HK-2 (cell line): Measurements from ENCODE around the gene CRYBA2.

Source experiments
- DNase-seq: peaks from one replicate; pipeline ENCODE4 v3.0.0-alpha.2; 2018; ENCODE audit not compliant: unreplicated experiment

The CRYBA2 gene

DNA sequence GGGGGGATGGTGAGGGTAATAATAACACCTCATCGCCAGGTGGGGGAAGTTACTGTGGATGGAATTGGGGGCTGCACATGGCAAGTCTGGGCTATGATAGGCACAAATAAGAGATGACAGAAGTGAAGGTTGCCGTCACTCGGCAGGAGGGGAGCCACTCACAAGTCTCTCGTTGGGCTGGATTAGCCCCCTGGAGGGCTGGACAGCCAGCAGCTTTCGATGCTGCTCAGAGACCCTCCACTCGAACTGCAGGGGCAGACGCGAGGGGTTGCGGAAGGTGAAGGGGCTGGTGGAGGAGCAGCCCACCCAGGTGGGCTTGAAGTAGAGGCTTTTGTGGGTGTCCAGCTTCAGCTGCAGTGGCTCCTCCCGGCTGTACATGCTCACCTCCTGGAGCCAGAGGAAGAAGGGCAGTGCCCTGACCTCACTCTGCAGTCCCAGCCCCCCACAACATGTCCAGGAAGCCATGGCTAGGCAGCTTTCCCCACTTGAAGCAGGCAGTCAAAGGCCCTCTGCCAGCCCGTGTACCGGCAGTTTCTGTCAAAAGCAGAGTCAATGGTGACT, 29.9 kb upstream of the CRYBA2 start:
- no peak for DNase-seq

DNA sequence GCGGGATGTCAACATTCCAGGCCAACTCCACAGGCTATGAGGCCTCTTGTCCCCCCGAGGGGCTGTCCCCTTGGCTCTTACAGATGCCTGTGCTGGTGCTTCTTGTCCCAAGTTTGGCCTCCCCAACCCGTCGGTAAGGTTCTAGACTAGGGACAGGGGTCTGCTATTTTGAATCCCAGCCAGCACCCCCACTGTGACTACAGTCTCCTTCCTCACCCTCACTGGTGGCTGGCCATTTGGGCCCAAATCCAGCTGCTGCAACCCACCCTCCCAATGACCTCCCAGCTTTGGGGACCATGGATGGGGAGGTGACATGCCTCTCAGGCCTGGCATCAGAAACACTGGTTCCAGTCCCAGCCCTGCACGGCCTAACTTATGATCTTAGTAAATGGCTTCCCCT, 29.4 kb upstream of the CRYBA2 start:
- DNase-seq: no peak

DNA sequence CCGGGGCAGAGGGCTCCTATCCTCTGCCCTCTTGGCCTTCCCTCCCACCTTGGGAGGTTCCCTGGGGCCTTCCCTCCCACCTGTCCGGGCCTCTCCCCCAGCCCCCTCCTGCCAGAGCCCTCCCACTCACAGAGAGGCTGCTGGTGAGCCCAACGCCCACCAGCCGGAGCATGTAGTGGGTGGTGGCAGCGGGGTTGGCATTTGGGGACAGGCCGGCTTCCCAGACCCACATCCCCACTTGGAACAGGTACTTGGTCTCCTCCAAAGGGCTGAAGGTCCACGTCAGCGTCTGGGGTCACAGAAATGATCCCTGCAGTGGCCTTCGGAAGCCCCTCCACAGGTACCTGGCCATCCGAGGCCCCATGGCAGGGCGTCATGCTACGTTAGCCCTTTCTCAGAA, 28.8 kb upstream of the CRYBA2 start:
- DNase-seq: no peak

DNA sequence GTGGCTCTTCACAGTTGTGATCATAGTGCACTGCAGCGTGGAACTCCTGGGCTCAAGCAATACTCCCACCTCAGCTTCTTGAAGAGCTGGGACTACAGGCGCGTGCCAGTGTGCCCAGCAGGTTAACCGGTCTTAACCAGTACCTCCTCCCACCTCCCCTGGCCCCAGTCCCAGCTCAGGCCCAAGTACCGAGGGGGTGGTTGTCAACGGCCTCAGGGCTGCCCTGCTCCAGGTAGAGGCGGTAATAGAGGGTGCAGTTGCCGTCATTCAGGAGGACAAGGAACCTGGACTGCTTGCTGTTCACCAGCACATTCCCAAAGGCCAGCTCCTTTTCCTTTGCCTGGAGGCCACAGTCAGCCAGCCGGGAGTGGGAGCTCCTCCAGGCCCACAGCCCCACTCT, 28.4 kb upstream of the CRYBA2 start:
- no peak for DNase-seq

DNA sequence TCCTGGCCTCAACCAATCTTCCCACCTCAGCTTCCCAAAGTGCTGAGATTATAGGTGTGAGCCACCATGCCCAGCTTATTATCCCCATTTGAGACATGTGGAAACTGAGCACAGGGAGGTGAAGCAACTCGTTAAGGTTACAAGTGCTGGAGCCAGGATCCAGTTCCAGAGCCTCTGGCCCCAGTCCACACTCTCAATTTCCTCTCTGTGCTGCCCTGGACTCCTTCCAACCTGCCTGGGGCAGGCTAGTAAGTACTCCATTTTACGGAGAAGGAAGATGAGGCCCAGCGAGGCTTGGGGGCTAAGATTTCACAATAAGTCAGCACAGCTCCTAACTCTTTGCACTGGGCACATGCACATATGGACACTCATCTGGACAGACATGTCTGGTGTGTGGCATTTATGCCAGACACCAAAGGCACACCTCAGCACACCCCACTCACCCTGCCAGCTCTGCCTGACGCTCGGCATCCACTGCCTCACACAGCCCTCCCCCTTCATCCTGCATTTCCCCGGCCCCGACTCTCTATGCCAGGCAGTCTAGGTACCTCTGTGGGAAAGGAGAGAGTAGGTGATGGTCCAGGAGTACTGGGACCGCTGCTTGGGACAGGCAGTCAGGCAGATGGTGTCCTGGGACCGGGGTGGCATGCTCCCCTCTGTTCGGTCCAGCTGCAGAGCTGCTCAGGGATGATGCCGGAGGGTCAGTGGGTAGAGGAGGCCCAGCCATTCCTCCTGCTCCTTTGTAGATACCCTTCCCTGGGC, 27.6 kb upstream of the CRYBA2 start:
- no peak for DNase-seq

DNA sequence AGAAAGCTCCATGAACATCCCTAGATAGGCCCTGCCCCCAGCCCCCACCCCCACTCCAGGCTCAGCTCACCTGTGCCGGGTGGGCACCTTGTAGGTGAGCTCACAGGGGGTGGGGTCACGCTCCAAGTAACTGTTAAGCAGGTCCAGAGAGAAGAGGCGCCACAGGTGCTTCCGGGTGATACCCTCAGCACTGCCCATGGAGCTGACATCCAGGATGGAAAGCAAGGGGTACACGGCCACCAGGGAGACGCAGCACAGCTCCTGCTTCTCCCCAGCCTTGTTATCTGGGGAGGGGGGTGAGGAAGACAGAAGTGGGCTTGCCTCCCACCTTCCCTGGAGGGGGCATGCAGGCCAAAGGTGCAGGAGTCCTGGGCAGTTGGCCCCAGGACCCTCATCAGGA, 26.2 kb upstream of the CRYBA2 start:
- no peak for DNase-seq

DNA sequence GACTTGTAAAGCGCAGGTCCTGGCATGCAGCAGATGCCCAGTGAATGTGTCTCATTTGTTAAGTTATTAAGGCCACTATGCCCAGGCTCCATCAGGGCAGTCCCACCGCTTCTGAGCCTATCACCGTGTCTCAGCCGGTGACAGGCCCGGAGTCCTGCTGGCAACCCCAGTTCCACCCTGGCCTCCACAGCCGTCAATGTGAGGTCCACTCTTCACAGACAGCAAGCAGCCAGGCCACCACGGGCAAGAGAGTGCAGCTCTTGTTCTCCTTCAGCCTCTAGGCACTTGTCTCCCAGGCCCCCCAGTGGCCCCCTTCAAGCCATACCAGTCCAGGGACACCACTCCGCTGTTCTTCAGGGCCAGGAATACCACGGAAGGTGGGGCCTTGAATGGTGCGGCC, 25.5 kb upstream of the CRYBA2 start:
- DNase-seq: no peak

DNA sequence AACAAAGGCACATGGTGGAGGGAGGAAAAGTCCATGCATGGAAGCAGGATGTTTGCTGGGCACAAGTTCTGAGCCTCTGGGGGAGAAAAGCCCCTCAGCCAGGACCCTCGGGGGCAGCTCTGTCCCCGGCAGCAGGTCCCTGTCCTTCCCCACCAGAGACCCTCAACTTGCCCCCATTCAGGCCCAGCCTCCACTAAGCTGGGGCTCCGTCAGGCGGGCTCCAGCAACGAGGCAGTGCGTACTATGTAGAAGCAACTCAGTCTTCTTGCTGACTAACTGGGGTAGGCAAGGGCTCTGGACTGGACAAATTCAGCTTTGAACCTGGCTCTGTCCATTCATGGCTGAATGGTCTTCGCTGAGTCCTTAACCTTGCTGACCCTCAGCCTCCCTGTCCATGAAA, 25.1 kb upstream of the CRYBA2 start:
- no peak for DNase-seq

DNA sequence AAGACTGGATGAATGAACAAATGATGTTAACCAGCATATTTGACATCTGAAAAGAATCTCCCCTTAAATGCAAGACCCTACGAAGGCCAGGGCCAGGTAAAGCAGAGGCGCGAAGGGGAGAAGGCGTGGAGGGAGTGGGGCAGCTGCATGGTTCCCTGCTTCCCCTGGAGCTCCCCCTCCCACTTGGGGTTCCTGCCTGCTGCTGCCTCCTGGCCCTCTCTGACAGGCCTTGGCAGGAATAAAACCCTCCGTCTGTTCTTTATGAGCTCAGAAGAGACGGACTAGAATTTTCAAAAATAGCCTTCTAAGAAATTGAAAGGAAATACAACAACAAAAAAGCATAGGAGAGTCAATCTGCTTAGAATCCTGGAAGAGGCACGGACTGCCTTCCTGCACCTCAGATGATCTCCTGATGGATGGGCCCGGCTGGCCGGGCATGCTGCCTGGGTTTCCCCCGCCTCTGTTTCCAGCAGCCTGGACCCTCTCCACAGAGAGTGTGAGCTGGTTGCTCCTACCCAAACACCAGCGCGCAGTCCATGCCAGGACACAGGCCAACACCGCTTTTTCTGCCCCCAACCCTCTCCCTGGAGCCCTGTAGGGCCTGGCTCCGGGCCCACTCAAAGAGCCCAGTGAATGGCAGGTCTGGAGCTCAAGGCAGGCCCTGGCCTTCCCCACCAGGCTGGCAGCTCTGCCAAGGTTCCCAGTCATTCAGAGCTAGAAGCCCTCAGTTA, 24.1 kb upstream of the CRYBA2 start:
- DNase-seq: no peak

DNA sequence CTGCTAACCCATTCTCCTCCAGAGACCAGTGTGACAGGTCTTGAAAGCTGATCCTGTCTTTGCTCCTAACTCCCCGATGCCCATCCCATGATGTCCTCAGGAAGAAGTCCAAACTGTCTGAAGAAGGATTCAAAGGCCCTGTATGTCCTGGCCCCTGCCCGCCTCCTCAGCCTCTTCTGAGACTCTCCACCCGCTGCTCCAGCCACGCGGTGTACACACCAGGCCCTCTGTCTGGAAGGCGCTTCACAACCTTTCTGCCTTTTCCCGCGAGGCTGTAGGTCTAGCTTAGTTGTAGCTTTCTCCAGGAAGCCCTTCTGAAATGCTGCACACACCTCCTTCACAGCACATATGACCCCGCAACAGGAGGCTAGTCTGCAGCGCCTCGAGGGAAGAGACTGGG, 23.5 kb upstream of the CRYBA2 start:
- DNase-seq: no peak

DNA sequence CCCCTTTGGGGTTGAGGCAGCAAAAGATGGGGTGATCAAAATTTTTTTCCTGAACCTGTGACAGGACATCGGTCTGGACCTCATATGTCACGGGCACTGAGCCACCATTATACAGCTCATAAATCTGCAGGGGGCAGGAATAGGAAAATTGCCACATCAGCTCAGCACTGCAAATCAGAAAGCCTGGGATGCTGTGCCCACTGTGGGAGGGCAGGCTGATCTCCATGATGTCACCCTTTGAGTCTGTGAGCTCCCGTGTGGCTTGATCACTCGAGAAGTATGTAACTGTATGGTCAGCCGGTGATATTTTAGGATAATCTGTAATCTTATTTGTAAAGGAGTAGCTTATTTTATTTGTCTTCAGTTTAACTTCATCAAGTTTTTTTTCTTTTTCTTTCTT, 17.7 kb upstream of the CRYBA2 start:
- no peak for DNase-seq

DNA sequence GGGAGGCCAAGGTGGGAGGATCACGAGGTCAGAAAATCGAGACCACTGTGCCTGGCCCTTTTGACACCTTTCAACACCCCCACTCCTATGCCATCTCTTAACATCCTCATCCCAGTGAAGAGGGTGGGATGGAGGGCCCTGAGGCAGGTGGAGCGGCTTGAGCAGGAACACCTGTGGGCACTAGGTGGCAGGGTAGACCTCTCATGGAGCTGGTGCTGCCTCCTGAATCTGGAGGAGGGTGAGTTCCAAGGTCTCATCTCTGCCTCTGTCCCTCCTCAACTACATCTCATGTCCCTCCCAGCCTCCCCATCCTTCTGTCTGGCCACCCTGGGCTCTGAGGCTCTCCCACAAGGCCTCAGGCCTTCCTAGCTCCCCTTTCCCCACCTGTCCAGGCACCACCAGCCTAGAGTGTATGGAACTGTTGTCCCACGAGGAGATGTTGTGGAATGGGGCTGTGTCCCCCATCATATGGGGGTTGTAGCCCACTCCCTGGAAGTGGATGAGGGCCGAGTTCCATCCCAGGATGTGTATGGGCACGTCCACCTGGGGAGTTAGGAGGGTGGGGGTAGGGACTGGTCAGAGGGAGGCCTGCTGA, 17.0 kb upstream of the CRYBA2 start:
- DNase-seq: no peak

DNA sequence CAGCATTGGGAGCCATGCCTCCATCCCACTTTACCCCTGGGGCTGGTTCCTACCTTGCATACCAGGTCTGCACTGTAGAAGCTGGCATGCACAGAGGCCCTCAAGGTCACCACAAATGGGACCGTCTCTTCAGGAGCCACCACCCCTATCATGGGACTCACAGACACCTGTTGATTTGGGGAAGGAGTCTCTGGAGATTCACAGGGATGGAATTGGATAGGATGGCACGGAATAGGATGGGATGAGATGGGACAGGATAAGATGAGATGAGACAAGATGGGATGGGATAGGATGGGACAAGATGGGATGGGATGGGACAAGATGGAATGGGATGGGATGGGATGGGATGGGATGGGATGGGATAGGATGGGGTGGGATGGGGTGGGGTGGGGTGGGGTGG, 16.1 kb upstream of the CRYBA2 start:
- DNase-seq: no peak

DNA sequence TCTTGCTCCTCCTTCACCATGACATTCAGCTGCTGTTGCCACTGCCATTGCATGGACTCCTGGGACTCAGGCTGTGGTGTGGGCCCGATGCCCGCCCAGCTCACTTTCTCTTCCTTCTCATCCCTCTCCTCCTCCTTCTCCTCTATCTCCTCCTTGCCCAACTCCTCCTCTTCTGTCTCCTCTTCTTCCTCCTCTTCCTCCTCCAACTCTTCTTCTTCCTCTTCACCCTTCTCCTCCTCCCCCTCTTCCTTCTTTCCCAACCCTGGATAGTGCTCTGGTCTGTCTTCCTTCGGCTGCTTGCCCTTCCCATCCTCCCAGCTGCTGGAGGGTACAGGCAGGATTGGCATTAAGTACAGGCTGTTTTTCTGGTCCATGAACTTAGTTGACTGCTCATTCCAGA, 10.8 kb upstream of the CRYBA2 start:
- no peak for DNase-seq

DNA sequence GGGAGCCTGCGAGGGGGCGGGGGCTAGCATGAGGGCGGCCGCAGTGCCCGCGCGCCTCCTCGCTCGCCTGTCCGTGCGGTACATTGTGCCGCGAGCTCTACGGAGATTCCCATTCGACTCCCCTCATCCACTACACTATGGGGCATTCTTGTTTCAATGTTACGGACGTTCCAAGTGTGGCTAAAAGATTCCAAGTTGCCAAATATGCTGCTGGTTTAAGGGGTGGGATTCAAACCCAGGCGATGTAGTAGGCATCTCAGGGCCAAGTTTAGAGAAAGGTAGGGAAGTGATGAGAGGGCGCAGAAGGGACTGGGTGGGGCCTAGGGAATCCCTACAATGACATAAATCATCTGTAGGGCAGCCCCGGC, 10.0 kb upstream of the CRYBA2 start:
- no peak for DNase-seq

DNA sequence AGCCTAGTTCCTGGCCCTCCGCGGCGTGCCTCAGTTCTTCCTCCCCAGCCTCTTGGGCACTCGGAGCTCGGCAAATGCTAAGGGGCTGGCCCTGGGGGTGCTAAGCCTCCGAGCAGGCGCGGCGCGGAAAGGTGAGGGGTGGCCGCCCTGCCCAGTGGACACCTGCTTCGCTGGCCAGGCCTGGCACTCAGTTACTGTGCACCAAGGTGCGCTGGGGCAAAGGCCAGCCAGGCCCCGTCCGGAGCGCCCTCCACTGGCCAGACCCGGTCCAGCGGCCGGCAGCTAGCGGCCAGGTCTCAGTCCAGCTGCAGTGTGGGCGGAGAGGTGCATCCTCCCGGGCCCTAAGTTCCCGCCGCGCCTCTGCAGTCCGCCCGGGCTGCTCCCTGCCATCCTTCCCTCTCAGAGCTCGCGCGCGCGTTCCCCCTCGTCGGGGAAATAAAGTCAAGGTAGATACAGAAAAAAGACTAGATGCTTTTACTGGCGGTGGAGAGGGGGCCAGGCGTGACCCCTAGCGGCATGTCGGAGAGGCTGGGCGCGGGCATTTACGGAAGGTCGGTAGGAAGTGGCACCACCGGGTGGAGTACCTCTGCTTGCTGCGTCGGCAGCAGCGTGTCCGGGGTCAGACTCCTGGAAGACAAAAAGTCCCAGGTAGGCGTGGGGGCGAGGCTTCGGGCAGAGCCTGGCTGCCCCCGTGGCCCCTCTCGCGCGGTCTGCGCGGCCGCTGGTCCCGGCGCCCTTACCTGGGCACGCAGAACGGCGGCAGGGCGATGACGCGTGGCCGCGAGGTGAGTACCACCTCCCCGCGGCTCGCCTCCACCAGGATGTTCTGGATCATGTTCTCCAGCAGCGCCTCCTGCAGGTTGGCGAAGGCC, 9.4 kb upstream of the CRYBA2 start:
- peak; percentile 41 for DNase-seq

DNA sequence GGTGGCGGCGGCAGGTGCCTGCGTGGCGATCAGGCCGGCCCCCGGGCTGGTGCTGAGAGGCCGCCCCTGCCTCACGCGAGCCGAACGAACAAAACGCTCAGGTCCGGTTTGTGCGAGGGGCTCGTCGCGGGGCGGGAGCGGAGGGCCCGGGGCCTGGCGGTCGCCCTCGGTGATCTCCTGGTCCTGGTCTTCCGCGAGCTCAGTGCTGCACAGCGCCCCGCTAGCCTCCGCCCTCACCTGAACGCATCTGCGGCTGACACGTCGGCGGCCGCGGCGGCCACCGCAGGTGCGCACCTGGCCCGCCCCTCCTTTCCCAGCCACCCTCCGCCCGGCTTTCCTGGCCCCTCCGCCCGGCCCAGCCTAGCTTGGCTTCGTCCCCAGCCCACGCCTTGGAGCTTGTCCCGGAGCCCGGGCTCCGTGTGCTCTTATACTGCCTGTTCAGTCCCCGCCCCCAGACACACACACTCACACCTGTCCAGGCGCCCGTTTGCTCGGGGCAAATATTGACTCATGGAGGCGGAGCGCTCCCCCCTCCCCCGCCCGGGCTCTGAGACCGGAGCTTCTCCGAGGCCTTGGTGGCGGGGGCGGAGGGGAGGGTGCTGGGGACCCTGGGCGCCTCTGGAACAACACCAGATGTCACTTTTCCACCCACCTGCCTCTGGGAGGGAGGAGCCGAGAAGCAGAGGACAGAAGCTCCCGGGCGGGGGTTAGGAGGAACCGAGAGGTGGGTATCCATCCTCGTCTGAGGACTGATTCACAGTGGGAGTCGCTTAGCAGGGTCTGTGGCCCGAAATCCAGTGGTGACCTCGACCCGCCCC, 8.6 kb upstream of the CRYBA2 start:
- no peak for DNase-seq

DNA sequence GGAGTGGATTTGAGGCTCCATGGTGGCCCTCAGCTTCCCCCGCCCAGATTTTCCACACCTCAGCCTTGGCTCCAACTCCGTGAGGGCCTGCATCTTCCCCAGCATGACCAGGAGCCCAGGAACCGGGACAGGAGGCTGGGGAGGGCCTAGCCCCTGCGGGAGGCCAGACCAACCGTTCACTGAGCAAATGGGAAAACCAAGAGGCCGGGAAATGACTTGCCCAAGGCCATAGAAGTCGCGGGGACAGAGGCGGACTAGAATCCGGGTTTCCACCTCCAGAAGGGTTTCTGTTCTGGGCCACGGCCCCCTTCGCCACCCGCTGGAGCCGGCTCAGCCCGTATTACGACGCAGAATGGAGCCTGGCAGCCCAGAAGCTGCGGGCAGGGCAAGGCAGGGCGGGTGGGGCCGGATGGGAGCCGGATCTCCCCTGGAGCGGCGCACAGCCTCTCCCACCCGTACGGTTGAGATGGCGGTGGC, 7.9 kb upstream of the CRYBA2 start:
- no peak for DNase-seq

DNA sequence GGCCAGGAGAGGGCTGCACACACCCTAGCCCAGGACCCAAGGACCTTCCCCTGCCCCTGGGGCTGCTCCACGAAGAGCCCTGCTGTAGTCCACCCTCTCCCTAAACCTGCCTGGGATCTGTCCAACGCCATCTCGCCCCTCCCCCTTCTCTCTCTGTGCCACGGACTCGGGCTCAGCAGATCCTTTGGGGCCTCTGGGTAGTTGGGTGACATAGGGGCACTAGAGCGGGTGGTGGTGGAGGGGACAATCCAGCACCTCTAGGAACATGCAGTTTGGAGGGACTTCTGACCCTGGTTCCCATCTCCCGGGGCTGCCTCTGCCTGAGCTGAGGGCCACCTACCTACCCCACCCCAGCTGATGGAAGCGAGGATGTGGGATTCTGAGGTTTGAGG, 7.3 kb upstream of the CRYBA2 start:
- no peak for DNase-seq

DNA sequence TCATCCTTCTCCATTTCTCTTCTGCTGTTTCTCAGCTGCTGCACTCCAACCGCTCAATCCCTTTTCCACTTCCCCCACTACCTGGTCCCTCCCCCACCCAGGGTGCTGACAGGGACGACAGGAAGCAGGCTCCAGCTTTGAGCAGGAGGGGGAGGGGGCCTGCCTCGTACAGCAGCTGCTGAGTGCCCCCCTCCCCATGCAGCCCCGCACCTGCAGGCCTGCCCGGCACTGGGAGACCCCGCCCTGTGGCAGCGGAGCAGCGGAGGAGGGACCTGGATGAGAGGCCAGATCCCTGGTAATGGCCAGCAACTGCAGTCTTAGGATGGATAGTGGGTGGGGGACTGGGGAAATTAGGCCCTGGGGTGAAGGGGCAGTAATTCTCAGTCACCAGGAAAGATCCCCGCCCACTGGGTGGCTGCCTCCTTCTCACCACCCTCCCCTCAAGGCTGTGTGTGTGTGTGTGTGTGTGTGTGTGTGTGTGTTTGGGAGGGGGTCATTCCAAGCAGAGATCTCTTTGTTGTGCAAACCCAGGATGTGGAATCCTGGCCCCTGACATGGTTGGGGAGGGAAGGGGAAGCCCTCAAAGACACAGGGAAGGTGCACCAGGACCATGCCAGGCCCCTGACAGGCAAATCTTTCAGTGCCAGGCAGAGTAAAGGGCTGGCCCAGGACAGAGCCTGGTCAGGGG, 6.8 kb upstream of the CRYBA2 start:
- DNase-seq: no peak
